HCT116 (cell line): ENCODE data around the gene C4A.
"Not testable (repeated sequence)": the region's sequence is repeated elsewhere in the genome, so short reads cannot be mapped to it uniquely, and the experiment has no call there.

Experiments used
- EGR1 ChIP-seq: IDR thresholded peaks from 2 replicates; pipeline ENCODE4 v1.6.1; 2012; ENCODE audit warnings: low read depth
- FOSL1 ChIP-seq: IDR thresholded peaks from 2 replicates; pipeline ENCODE4 v1.6.1; 2012; ENCODE audit warnings: low read depth
- POLR2A ChIP-seq: IDR thresholded peaks from 2 replicates; pipeline ENCODE4 v1.7.0; 2011; ENCODE audit warnings: borderline replicate concordance; ENCODE audit not compliant: insufficient read depth, insufficient read length; ENCODE audit errors: extremely low read depth
- SP1 ChIP-seq: IDR thresholded peaks from 2 replicates; pipeline ENCODE4 v1.6.1; 2012; ENCODE audit warnings: low read depth

DNA sequence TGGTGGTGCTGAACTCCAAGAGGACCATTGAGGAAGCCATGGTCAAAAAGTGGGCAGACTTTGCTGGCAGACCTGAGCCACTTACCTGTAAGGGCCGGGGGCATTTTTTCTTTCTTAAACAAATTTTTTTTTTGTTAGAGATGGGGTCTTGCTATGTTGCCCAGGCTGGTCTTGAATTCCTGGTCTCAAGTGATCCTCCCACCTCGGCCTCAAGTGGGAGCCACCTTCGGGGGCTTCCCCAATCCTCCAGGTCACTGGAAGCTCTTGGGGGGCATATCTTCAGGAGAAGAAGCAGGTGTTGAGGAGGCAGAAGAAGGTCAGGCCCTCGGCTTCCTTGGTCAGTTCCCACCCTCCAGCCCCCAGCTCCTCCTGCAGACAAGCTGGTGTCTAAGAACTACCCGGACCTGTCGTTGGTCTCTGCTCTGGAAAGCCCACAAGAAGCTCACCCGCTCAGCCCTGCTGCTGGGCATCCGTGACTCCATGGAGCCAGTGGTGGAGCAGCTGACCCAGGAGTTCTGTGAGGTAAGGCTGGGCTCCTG is 24.2 kb downstream of the C4A start:
- not testable (repeated sequence) for TF ChIP-seq POLR2A, EGR1, SP1, FOSL1
